Measurements from ENCODE around the gene BCR. TPM values are rescaled to one million over a fixed set of nuclear protein-coding genes. Genes with fewer than 3 reads are reported as not detected.

The BCR gene
- total RNA-seq, 2 donors from 2014 or later = 102 to 172 TPM

DNA sequence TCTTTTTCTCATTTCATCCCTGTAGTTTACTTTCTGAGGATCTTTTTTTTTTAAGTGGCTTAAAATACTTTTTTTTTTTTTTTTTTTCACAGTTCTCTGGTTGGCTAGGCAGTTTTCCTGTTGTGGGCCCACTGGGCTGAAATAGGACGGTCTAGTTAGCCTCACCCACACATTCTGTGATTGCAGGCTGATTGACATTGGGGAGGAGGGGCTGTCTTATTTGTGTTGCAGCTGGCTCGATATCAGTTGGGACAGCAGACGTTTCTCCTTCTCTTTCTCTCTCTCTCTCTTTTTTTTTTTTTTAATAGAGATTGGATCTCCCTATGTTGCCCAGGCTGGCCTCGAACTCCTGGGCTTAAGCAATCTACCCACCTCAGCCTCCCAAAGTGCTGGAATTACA is 6.9 kb downstream of the BCR start:
- TF ChIP-seq, protein P1, sequence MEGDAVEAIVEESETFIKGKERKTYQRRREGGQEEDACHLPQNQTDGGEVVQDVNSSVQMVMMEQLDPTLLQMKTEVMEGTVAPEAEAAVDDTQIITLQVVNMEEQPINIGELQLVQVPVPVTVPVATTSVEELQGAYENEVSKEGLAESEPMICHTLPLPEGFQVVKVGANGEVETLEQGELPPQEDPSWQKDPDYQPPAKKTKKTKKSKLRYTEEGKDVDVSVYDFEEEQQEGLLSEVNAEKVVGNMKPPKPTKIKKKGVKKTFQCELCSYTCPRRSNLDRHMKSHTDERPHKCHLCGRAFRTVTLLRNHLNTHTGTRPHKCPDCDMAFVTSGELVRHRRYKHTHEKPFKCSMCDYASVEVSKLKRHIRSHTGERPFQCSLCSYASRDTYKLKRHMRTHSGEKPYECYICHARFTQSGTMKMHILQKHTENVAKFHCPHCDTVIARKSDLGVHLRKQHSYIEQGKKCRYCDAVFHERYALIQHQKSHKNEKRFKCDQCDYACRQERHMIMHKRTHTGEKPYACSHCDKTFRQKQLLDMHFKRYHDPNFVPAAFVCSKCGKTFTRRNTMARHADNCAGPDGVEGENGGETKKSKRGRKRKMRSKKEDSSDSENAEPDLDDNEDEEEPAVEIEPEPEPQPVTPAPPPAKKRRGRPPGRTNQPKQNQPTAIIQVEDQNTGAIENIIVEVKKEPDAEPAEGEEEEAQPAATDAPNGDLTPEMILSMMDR (conservative IDR thresholded peaks at IDR 0.05) = no peak
- peaks cover 65% of the 10 kb centered on the region for H3K36me3 ChIP-seq (ENCODE audit: control insufficient read depth, insufficient read depth, low read length)
- Mint-ChIP-seq H3K27me3 (ENCODE audit: insufficient read depth) (peaks cover 2% of the 10 kb centered on the region), H3K27ac (no peak overlapping the region), H3K4me3 (no peak overlapping the region), H3K36me3 (ENCODE audit: low read depth) (peaks cover 55% of the 10 kb centered on the region), H3K9me3 (no peaks in the 10 kb centered on the region), H3K4me1 (peaks cover 47% of the 10 kb centered on the region)
- no peak overlapping the region for H3K9ac ChIP-seq (ENCODE audit: extremely low read depth, low read length, poor library complexity, severe bottlenecking)
- no peaks in the 10 kb centered on the region for H3K9me3 ChIP-seq (ENCODE audit: control insufficient read depth, low read length)
- WGBS, 2 experiments (ENCODE audit: insufficient coverage in 1 of 2, insufficient read length in 1 of 2) = 86% methylated on average over 3 of the region's 4 CpGs; no CpG with 5 or more reads in 1 of the 2 experiments
- no peaks in the 10 kb centered on the region for H3K4me1 ChIP-seq (ENCODE audit: control insufficient read depth, insufficient read depth, low read length)
- no peaks in the 10 kb centered on the region for H3K27me3 ChIP-seq (ENCODE audit: control insufficient read depth, insufficient read depth, low read length, poor library complexity, severe bottlenecking)
- H3K4me3 ChIP-seq (ENCODE audit: low read length) = no peak overlapping the region
- no peak overlapping the region for H3K27ac ChIP-seq (ENCODE audit: low read depth, low read length)
- no peak for DNase-seq

DNA sequence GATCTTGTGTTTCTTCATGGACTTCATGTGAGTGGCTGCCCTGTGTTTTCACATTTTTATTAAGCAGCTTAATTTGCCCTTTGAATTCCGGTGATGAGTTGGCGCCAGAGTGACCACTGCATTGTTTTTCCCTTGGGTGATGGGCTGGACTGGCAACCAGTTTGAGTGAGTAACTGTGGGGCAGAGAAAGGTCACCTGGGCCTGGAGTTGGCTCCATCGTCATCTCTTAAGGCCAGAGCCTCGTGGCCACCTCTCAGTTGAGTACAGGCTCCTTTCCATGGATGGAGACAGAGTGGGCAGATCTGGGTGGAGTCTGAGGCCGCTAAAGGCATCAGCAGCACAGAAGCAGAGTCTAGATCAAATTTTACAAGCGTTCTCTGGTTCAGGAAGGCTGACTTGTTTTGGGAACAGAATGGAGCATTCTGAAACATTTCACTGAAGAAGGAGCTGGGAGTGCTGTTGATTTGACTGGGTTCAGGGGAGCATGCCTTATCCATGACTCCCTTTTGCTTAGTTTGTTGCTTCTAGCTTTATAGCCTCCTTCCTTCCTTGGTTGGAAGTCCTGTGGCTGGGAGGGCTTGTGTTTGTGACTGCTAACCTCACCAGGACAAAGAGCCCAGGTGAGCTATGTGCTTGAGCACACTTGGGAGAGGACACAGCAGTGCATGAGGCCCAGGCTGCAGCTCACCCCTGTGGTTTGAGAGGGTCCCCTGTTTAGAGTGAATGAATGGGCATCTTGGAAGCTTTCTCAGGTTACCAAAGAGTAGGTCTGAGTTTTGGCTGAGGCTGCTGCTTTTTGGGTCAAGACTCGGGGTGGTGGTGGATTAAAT is 7.8 kb downstream of the BCR start:
- Mint-ChIP-seq H3K36me3 (ENCODE audit: low read depth) (peaks cover 57% of the 10 kb centered on the region), H3K27ac (no peak overlapping the region), H3K4me1 (peaks cover 48% of the 10 kb centered on the region), H3K9me3 (no peaks in the 10 kb centered on the region), H3K27me3 (ENCODE audit: insufficient read depth) (no peaks in the 10 kb centered on the region), H3K4me3 (no peak overlapping the region)
- H3K36me3 ChIP-seq (ENCODE audit: control insufficient read depth, insufficient read depth, low read length) = peaks cover 65% of the 10 kb centered on the region
- DNase-seq = no peak
- H3K27ac ChIP-seq (ENCODE audit: low read depth, low read length) = no peak overlapping the region
- no peaks in the 10 kb centered on the region for H3K9me3 ChIP-seq (ENCODE audit: control insufficient read depth, low read length)
- no peak overlapping the region for H3K4me3 ChIP-seq (ENCODE audit: low read length)
- TF ChIP-seq, protein P1 (conservative IDR thresholded peaks at IDR 0.05) = no peak
- 90 to 96% methylated on average over 7 of the region's 7 CpGs for WGBS, 2 experiments (ENCODE audit: insufficient coverage in 1 of 2, insufficient read length in 1 of 2)
- no peak overlapping the region for H3K9ac ChIP-seq (ENCODE audit: extremely low read depth, low read length, poor library complexity, severe bottlenecking)
- no peaks in the 10 kb centered on the region for H3K27me3 ChIP-seq (ENCODE audit: control insufficient read depth, insufficient read depth, low read length, poor library complexity, severe bottlenecking)
- H3K4me1 ChIP-seq (ENCODE audit: control insufficient read depth, insufficient read depth, low read length) = peaks cover 4% of the 10 kb centered on the region

GRCh38 chr22:23190526-23190925 is 10.2 kb downstream of the BCR start:
- Mint-ChIP-seq H3K4me1 (peaks cover 36% of the 10 kb centered on the region), H3K9me3 (no peaks in the 10 kb centered on the region), H3K4me3 (no peak overlapping the region), H3K27me3 (ENCODE audit: insufficient read depth) (no peaks in the 10 kb centered on the region), H3K36me3 (ENCODE audit: low read depth) (peaks cover 56% of the 10 kb centered on the region), H3K27ac (no peak overlapping the region)
- Histone ChIP-seq H3K27ac (ENCODE audit: low read depth, low read length) (no peak overlapping the region), H3K9ac (ENCODE audit: extremely low read depth, low read length, poor library complexity, severe bottlenecking) (no peak overlapping the region), H3K4me1 (ENCODE audit: control insufficient read depth, insufficient read depth, low read length) (peaks cover 8% of the 10 kb centered on the region), H3K9me3 (ENCODE audit: control insufficient read depth, low read length) (no peaks in the 10 kb centered on the region), H3K27me3 (ENCODE audit: control insufficient read depth, insufficient read depth, low read length, poor library complexity, severe bottlenecking) (no peaks in the 10 kb centered on the region), H3K4me3 (ENCODE audit: low read length) (no peak overlapping the region), H3K36me3 (ENCODE audit: control insufficient read depth, insufficient read depth, low read length) (peaks cover 58% of the 10 kb centered on the region)
- 94 to 100% methylated on average over 2 to 8 of the region's 9 CpGs for WGBS, 2 experiments (ENCODE audit: insufficient coverage in 1 of 2, insufficient read length in 1 of 2)
- DNase-seq = no peak
- TF ChIP-seq, protein P1 (conservative IDR thresholded peaks at IDR 0.05) = no peak
